MM.1S (cell line): ENCODE results near the gene CTNNA3.

Experiments used
- DNase-seq: peaks from one replicate; pipeline ENCODE4 v3.0.0-alpha.2; 2015
- H2AFZ ChIP-seq: fragments of 300-600 bp; sonication (generic); 2 replicates; pipeline ENCODE4 v1.6.0; 2016; ENCODE audit warnings: antibody characterized with exemption, low read length
- H3F3A ChIP-seq: fragments of 300-600 bp; sonication (generic); 2 replicates; pipeline ENCODE4 v1.6.1; 2016; ENCODE audit warnings: mild to moderate bottlenecking, antibody characterized with exemption, low read length, moderate library complexity, mixed read lengths; ENCODE audit not compliant: insufficient read depth
- H3K27ac ChIP-seq: fragments of 300-600 bp; sonication (generic); 2 replicates; pipeline ENCODE4 v1.5.1; 2016; ENCODE audit warnings: mild to moderate bottlenecking, low read length
- H3K27me3 ChIP-seq: fragments of 300-600 bp; sonication (generic); replicated peaks from 2 replicates; pipeline ENCODE4 v1.6.0; 2016; ENCODE audit warnings: low read length; ENCODE audit not compliant: insufficient read depth
- H3K36me3 ChIP-seq: fragments of 300-600 bp; sonication (generic); replicated peaks from 2 replicates; pipeline ENCODE4 v1.6.1; 2016; ENCODE audit warnings: mild to moderate bottlenecking, low read length, mixed read lengths; ENCODE audit not compliant: insufficient read depth
- H3K4me1 ChIP-seq: fragments of 300-600 bp; sonication (generic); 2 replicates; pipeline ENCODE4 v1.6.1; 2016; ENCODE audit warnings: low read length, mixed read lengths
- H3K4me2 ChIP-seq: fragments of 300-600 bp; sonication (generic); 2 replicates; pipeline ENCODE4 v1.6.0; 2016; ENCODE audit warnings: low read depth, low read length
- H3K4me3 ChIP-seq: fragments of 300-600 bp; sonication (generic); 2 replicates; pipeline ENCODE4 v1.5.1; 2016; ENCODE audit warnings: low read length, mixed read lengths
- H3K79me2 ChIP-seq: fragments of 300-600 bp; sonication (generic); 2 replicates; pipeline ENCODE4 v1.6.1; 2016; ENCODE audit warnings: mixed run types, low read length, mixed read lengths
- H3K9ac ChIP-seq: fragments of 300-600 bp; sonication (generic); 2 replicates; pipeline ENCODE4 v1.6.1; 2016; ENCODE audit warnings: low read length, mixed read lengths
- H3K9me2 ChIP-seq: fragments of 300-600 bp; sonication (generic); replicated peaks from 2 replicates; pipeline ENCODE4 v1.6.1; 2016; ENCODE audit warnings: mild to moderate bottlenecking, low read length, mixed read lengths; ENCODE audit not compliant: insufficient read depth
- H3K9me3 ChIP-seq: fragments of 300-600 bp; sonication (generic); replicated peaks from 2 replicates; pipeline ENCODE4 v1.6.1; 2016; ENCODE audit warnings: mild to moderate bottlenecking, low read length, mixed read lengths; ENCODE audit not compliant: insufficient read depth
- H4K20me1 ChIP-seq: fragments of 300-600 bp; sonication (generic); 2 replicates; pipeline ENCODE4 v1.6.1; 2016; ENCODE audit warnings: mild to moderate bottlenecking, low read length, moderate library complexity, mixed read lengths; ENCODE audit not compliant: insufficient read depth
- EZH2 ChIP-seq: fragments of 300-600 bp; sonication (generic); optimal IDR thresholded peaks from 2 replicates; pipeline ENCODE3; 2017; ENCODE audit warnings: low read depth, mild to moderate bottlenecking, antibody characterized with exemption, low read length, mixed read lengths
- EZH2phosphoT487 ChIP-seq: fragments of 300-600 bp; sonication (generic); IDR thresholded peaks from 2 replicates; pipeline ENCODE4 v1.6.1; 2018; ENCODE audit warnings: antibody characterized with exemption, low read length
- TF ChIP-seq, protein P1 (sequence below): fragments of 300-600 bp; sonication (generic); IDR thresholded peaks from 2 replicates; pipeline ENCODE4 v1.5.1; 2016; ENCODE audit warnings: antibody characterized with exemption, low read length, mixed read lengths

The CTNNA3 gene

DNA sequence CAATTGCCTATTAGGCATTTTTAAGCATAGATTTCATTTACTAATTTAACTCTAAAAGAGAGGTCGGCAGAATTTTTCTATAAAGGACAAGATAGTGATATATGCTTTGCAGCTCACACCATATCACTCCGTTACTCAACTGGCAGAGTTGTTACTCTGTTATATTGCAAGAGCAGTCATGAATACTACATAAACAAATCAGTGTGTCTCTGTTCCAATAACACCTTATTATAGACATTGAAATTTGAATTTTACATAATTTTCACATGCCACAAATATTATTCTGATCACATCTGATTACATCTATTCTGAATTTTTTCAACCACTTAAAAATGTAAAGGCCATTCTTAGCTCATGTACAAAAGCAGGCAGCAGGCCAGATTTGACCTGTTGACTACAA lies 1624.1 kb downstream of the CTNNA3 start:
- Histone ChIP-seq H3K4me3 (no peak overlapping the region), H3K9me2 (no peaks in the 10 kb centered on the region), H3K36me3 (no peaks in the 10 kb centered on the region), H2AFZ (no peak overlapping the region), H3F3A (no peaks in the 10 kb centered on the region), H3K27me3 (no peaks in the 10 kb centered on the region), H3K4me1 (no peaks in the 10 kb centered on the region), H3K79me2 (no peaks in the 10 kb centered on the region), H3K9me3 (no peaks in the 10 kb centered on the region), H3K27ac (no peak overlapping the region), H3K9ac (no peak overlapping the region), H4K20me1 (no peaks in the 10 kb centered on the region), H3K4me2 (no peak overlapping the region)
- no peak for DNase-seq
- TF ChIP-seq EZH2phosphoT487 (no peak), EZH2 (no peak)
- TF ChIP-seq, protein P1, sequence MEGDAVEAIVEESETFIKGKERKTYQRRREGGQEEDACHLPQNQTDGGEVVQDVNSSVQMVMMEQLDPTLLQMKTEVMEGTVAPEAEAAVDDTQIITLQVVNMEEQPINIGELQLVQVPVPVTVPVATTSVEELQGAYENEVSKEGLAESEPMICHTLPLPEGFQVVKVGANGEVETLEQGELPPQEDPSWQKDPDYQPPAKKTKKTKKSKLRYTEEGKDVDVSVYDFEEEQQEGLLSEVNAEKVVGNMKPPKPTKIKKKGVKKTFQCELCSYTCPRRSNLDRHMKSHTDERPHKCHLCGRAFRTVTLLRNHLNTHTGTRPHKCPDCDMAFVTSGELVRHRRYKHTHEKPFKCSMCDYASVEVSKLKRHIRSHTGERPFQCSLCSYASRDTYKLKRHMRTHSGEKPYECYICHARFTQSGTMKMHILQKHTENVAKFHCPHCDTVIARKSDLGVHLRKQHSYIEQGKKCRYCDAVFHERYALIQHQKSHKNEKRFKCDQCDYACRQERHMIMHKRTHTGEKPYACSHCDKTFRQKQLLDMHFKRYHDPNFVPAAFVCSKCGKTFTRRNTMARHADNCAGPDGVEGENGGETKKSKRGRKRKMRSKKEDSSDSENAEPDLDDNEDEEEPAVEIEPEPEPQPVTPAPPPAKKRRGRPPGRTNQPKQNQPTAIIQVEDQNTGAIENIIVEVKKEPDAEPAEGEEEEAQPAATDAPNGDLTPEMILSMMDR = no peak

DNA sequence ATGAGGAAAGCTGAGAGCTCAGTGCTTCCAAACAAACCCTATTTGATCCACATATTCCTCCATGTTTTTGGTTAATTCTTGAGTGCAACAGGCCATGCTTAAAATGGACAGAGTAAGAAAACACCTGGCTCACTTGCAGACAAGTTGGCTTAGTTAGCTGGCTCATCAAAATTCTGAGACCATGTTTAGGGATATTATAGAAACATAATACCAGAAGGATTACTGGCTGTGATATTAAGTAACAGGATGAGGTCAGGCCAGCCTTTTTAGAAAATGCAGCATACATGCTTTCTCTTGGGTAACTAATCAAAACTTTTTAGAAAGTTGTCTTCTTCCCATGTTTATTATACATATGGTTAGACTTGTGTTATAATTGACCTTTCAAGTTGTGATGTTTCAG lies 1637.4 kb downstream of the CTNNA3 start:
- H3K9me3 ChIP-seq = no peaks in the 10 kb centered on the region
- no peaks in the 10 kb centered on the region for H4K20me1 ChIP-seq
- H3K27me3 ChIP-seq = no peaks in the 10 kb centered on the region
- H3K4me2 ChIP-seq = no peak overlapping the region
- H3K4me3 ChIP-seq = no peak overlapping the region
- no peaks in the 10 kb centered on the region for H3F3A ChIP-seq
- TF ChIP-seq EZH2 (no peak), EZH2phosphoT487 (no peak)
- TF ChIP-seq, protein P1 = no peak
- no peaks in the 10 kb centered on the region for H3K36me3 ChIP-seq
- no peak overlapping the region for H3K9ac ChIP-seq
- H2AFZ ChIP-seq = no peak overlapping the region
- no peaks in the 10 kb centered on the region for H3K4me1 ChIP-seq
- no peaks in the 10 kb centered on the region for H3K79me2 ChIP-seq
- H3K9me2 ChIP-seq = no peaks in the 10 kb centered on the region
- DNase-seq = no peak
- no peak overlapping the region for H3K27ac ChIP-seq

DNA sequence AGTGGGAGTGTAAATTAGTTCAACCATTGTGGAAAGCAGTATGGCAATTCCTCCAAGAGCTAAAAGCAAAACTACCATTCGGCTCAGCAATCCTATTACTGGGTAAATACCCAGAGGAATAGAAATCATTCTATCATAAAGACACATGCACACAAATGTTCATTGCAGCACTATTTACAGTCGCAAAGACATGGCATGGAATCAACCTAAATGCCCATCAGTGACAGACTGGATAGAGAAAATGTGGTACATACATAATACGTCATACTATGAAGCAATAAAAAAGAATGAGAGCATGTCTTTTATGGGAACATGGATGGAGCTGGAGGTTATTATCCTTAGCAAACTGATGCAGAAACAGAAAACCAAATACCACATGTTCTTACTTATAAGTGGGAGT lies 1646.7 kb downstream of the CTNNA3 start:
- Histone ChIP-seq H3K36me3 (no peaks in the 10 kb centered on the region), H3K4me2 (no peak overlapping the region), H3K9ac (no peak overlapping the region), H4K20me1 (no peaks in the 10 kb centered on the region), H3K9me2 (no peaks in the 10 kb centered on the region), H2AFZ (no peak overlapping the region), H3F3A (no peaks in the 10 kb centered on the region), H3K27me3 (no peaks in the 10 kb centered on the region), H3K4me3 (no peak overlapping the region), H3K27ac (no peak overlapping the region), H3K9me3 (no peaks in the 10 kb centered on the region), H3K4me1 (no peaks in the 10 kb centered on the region), H3K79me2 (no peaks in the 10 kb centered on the region)
- TF ChIP-seq EZH2 (no peak), EZH2phosphoT487 (no peak)
- TF ChIP-seq, protein P1 = no peak
- DNase-seq = no peak
